Measurements from ENCODE around the gene FAM117A. TPM values are rescaled to one million over a fixed set of nuclear protein-coding genes. Genes with fewer than 3 reads are reported as not detected.

FAM117A gene
- total RNA-seq, 1 experiment from 2014 or later = 26.2 TPM

- TF ChIP-seq ZNF425 (CRISPR knock-in tag; conservative IDR thresholded peaks at IDR 0.05) (no peak), ATF1 (CRISPR knock-in tag; IDR thresholded peaks at IDR 0.05) (0 out of 2 replicates have a peak, but pooled peaks have one; percentile 61), HMGXB4 (CRISPR knock-in tag; IDR thresholded peaks at IDR 0.05) (peak; percentile 45; the same call in 1 of the 2 replicates), AR (CRISPR knock-in tag; IDR thresholded peaks at IDR 0.05) (no peak), GTF2I (CRISPR knock-in tag; conservative IDR thresholded peaks at IDR 0.05) (no peak), NFYB (CRISPR knock-in tag; conservative IDR thresholded peaks at IDR 0.05; ENCODE audit: low read depth) (peak; percentile 49; the same call in 1 of the 2 replicates), ATF2 (CRISPR knock-in tag; IDR thresholded peaks at IDR 0.05; ENCODE audit: borderline replicate concordance, low read depth) (no peak), CTCF (IDR thresholded peaks at IDR 0.05) (no peak), ATF3 (CRISPR knock-in tag; conservative IDR thresholded peaks at IDR 0.05) (no peak), GRHL2 (CRISPR knock-in tag; IDR thresholded peaks at IDR 0.05; ENCODE audit: insufficient replicate concordance, severe bottlenecking) (no peak), CREM (CRISPR knock-in tag; IDR thresholded peaks at IDR 0.05) (peak; percentile 82; the same call in 1 of the 2 replicates), ELF4 (CRISPR knock-in tag; IDR thresholded peaks at IDR 0.05; ENCODE audit: low read depth) (0 out of 2 replicates have a peak, but pooled peaks have one; percentile 89), PREB (CRISPR knock-in tag; IDR thresholded peaks at IDR 0.05; ENCODE audit: borderline replicate concordance) (peak; percentile 96; the same call in 1 of the 2 replicates), ZNF423 (CRISPR knock-in tag; IDR thresholded peaks at IDR 0.05) (no peak), ZNF263 (CRISPR knock-in tag; IDR thresholded peaks at IDR 0.05; ENCODE audit: low read depth) (no peak), EMX1 (CRISPR knock-in tag; IDR thresholded peaks at IDR 0.05) (no peak), TEAD1 (CRISPR knock-in tag; IDR thresholded peaks at IDR 0.05) (peak; percentile 98), HMGA2 (CRISPR knock-in tag; IDR thresholded peaks at IDR 0.05) (no peak), IRF1 (CRISPR knock-in tag; IDR thresholded peaks at IDR 0.05) (peak; percentile 93), JUN (CRISPR knock-in tag; IDR thresholded peaks at IDR 0.05) (0 out of 2 replicates have a peak, but pooled peaks have one; percentile 83), NR1H2 (CRISPR knock-in tag; IDR thresholded peaks at IDR 0.05) (no peak), ZBTB21 (CRISPR knock-in tag; IDR thresholded peaks at IDR 0.05; ENCODE audit: borderline replicate concordance) (0 out of 2 replicates have a peak, but pooled peaks have one; percentile 68), ESRRA (CRISPR knock-in tag; IDR thresholded peaks at IDR 0.05; ENCODE audit: borderline replicate concordance) (peak; percentile 78; the same call in 1 of the 2 replicates), RELA (CRISPR knock-in tag; IDR thresholded peaks at IDR 0.05; ENCODE audit: borderline replicate concordance) (0 out of 2 replicates have a peak, but pooled peaks have one; percentile 68)
Measured at GRCh38 chr17:49677933-49678847, 85.7 kb downstream of the FAM117A start, which contains the start of gene SPOP (continued).
